HG02973 (cell line): ENCODE results near the gene GABRG3.
"Not testable (repeated sequence)": the region's sequence is repeated elsewhere in the genome, so short reads cannot be mapped to it uniquely, and the experiment has no call there.

Experiments used
- ATAC-seq: cut with Tn5 transposase; IDR thresholded peaks from one replicate; pipeline ENCODE4 v1.9.1; 2021; ENCODE audit warnings: moderate library complexity; ENCODE audit not compliant: unreplicated experiment

GABRG3 gene

DNA sequence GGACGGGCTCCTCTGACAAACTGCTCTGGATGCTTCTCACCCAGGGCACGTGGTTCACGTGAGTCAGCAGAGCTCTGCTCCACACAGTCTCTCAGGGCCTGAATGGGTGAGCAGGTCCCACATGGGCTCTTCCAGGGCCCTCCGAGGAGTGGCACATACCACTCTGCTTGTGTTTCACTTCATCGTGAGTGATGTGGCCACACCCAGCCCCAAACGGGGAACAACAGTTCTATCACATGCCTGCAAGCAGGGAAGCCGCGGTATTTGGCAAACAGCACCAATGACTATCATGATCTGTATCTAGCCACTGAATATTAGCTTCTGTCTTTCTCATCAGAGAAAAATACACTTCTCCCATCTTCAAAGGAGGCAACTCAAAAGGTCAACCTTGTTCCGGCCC is 352.8 kb downstream of the GABRG3 start:
- ATAC-seq = no peak

DNA sequence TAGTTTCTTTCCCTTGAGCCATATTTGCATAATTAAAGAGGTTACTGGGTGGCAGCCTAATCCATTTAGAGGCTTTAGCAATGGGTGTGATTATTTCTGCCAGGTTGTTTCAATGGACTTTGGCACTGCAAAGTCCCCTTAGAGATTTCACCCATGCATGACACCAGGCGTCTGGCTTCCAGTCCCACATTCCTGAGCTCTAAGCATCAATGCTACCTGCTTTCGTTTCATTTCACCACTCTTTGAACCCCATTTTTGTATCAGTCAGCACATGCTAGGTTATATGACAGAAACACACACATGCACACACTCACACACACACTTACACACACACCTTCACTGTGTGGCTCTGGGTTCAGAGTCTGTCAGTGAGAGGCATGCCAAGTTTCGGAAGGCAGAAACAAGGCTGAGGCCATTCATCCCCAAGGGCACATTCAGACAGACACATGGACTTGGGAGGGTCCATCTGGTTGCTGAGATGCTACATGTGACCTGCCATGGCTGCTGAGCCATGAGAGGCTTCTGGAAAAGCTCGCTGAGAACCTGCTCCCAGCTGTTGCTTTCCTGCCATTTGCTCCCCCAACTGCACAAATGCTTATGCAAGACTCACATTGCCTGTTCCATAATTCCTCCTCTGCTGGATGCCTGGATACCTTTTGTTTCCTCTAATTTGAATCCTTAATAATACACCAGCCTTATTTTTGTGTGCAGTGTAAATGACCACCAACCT is 354.1 kb downstream of the GABRG3 start:
- ATAC-seq = no peak

DNA sequence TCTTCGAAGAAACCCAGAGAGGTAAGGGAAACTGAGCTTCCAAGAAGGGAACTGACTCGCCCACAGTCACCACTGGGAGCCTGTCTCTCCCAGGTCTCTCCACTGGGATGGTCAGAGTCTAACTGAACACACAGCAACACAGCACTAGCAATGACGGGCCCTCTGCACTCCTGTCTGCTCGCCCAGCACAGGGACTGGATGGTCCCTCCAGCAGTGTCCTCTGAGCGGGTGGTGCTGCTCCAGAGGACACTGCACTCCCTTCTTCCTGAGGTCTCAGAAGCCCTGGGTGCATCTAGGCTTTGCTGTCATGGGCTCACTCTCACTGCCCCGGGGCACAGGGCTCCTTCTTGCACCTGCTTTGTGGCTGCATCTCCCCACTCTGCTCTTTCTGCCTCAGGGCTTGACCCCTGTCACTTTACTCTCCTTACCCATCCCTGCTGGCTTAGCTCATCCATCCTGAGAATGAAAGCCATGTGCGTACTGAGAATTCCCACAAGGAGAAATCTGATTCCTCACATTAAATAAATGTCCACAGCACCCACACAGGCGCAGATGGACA is 356.6 kb downstream of the GABRG3 start:
- no peak for ATAC-seq

DNA sequence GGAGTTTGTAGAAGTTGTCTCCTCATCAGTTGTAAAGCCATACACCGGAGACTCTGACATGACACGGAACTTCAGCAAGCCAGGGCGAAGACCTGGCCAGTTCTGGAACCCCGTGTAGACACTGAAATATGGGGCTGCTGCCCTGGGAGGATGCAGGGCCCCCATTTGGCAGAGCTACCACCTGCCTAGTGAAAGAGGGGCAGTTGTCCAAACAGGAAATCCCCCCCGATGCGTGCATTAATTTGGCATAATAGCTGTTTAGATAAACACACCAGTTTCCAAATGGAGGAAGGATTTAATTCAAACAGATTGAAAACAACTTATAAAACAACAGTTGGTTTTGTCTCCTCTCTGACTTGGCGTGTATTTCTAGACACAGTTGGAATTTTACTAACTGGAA is 357.2 kb downstream of the GABRG3 start:
- ATAC-seq = no peak

DNA sequence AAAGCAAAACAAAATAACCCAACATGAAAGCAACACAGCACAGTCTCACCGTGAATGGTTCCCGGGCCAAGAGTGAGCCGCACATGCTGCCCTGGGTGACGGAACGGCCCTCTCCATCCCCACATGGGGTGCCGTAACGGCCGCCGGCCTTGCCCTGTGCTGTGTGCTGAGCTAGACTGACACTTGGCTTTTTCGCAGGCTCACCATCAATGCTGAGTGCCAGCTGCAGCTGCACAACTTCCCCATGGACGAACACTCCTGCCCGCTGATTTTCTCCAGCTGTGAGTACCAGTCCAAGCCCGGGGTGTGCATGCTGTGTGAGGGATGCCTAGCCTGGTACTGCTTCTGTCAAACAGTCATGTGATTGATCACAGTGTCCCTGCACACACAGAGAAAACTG is 357.6 kb downstream of the GABRG3 start:
- ATAC-seq = no peak

DNA sequence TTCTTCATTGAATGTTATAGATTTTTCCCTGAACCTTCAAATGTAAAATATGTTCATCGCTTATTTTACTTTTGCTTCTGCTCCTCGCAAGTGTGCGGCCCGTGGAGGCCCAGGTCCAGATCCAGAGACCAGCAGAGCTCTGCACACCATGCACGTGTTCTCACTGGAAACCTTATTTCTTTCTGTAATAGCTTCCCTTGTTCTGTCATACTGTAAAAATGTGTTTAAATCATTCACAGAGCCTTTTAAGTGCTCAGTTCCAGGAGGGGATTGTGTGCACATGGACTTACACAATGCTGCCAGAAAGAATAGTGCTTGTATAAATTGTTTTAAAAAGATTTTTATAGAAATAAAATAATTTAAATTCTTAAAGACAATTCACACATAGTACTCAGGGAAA is 359.3 kb downstream of the GABRG3 start:
- ATAC-seq = no peak

DNA sequence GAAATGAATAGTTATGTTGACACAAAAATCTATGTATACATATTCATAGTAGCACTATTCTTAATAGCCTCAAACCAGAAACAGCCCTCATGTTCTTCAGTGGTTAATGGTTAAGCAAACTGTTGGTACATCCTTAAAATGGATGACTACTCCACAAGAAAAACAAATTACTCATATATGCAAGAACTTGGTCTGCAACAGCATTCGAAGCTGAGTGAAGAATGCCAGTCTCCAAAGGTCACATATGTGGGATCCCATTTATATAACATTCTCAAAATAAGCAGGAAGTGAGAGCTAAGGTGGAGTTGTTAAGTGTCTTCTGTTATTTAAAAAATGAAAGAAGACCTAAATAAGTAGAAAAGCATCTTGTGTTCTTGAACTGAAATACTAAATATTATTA is 365.7 kb downstream of the GABRG3 start:
- no peak for ATAC-seq

DNA sequence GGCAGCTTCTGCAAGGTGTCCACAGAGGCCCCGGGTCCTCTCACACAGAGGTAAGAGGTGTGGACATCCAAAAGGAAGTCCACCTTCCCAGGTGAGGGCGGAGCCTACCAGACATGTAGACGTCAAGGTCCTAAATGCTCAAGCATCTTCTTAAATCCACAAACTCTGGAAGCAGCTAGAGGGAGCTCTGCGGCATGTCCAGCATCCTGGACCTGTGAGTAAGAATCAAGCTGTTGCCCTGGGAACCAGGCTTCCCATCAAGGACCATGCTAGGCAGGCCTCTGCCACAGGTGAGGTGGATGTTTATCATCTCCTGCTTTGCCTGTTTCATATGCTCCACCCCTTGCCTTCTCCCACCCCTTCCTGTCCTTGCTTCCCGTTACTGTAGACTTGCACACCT is 368.2 kb downstream of the GABRG3 start:
- ATAC-seq = no peak

DNA sequence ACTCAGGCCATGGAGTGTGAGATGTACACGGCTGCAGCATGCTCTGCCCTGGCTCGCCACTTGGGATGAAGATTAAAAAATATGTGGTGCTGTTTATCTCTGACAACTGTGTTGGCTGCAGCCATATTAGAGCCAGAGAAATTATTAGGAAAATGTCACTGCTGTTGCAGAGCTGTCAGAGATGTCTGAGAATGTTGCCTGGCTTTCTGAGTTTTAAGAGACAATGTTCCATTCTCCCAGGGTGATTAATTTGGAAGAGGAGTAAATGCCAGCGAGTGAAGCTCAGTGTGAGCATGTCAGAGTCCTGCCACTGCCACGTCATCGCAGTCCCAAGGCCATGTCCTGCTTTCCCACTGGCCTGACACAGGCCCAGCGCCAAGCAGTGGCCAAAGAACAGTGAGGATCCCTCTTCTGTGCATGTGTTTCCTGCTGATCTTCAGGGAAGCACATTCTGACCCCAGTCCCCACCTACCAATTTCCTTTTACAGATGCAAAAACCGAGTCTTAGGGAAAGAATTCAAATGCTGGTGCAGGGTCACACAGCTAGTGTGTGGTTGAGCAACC is 370.9 kb downstream of the GABRG3 start:
- ATAC-seq = no peak

DNA sequence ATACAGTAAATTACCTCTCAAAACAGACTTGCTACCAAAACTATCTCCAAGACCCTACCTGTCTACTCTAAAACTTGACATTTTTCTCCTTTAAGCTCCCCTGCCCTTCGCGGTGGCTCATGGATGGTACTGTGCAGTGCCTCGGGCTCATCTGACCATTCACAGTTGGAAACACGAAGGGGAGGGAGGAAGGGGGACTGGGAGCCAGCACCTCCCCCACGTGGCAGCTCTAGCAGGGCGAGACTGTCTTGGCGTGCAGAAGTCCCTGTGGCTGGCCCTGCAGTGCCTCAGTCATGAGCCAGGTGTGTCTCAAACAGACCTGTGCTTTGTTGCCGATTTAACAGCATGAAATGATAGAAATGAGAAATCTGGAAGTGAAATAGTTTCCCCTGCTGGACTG is 372.0 kb downstream of the GABRG3 start:
- ATAC-seq = no peak

DNA sequence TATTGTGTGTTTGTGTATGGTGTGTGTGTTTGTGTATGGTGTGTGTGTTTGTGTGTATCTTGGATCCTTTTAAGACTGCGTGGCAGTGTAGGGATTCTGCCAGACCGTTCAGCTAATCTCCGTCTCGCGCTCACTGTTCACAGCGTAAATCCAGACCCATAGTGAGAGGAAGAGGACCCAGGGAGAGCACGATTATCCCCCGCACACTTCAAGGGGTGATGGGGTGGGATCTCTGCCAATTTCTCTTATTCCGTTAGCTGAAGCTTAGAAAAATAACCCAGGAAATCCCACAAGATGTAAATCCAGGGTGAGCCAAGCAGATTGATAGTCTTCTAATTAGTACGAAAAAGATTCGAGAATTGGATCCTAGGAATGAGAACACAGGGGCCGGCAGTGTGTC is 381.2 kb downstream of the GABRG3 start:
- ATAC-seq = no peak

DNA sequence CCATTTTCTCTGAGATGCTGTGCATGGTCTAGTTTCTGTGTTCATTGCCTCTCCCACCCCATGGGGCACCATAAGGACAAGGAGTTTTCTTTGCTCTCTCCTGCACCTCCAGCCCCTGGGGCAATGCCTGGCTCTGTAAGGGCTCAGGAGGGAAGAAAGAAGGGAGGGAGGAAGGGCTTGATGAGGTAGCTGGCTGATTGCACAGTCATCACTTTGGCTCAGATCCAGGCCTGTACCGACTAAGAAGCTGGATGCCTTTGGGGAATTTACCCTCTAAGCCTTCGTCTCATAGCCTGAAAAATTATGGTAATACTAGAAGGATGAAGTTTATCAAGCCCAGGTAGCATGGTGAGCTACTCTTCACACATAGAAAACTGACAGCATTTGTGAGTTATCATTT is 382.9 kb downstream of the GABRG3 start:
- ATAC-seq = no peak

DNA sequence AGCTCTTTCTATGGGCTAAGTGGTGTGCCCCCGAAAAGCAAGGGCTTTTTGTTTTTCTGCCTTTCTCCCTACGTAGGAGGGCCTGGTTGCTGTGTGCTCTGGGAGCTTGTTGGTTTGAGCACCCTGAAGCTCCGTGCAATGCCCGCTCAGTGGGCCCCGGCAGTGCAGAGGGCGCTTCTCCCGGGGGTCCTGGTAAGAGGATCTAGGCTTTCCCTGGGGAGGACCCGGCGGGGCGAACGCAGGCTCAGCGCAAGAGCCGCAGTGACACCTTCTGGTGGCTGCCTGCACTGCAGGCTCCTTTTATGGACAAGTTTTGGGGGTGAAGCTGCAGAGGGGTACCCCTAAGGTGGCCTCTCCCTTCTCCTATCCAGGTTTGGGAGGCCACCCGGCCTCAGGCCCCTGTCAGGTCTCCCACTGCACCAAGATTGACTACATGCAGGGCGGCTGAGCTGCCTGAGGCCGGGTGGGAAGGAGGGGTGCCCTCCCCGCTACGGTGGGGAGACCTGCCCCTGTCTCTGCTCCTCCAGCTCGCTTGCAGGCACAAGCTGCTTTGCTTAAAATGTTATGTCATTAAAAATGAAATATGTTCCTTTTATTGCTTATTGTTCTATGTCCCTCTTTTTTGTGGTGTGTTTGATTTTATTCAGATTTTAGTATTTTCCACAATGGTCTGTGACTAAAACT is 387.9 kb downstream of the GABRG3 start:
- no peak for ATAC-seq

DNA sequence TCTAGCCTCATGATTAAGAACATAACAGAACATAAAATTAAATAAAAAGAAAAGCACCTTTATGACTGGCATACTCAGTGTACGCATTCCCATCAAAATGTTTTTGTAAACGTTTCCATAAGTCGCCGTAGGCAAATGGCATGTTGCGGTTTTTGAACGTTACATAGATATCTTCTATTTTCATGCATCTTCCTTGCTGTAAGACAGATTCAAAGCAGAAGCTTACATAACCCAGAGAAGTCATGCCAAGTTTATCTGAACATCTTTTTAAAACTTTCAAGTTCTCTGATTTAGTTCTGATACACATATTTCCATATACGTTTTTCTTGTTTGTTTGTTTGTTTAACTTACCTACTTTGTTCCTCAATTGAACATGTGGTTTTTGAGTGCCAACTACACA is 388.6 kb downstream of the GABRG3 start:
- ATAC-seq = no peak

DNA sequence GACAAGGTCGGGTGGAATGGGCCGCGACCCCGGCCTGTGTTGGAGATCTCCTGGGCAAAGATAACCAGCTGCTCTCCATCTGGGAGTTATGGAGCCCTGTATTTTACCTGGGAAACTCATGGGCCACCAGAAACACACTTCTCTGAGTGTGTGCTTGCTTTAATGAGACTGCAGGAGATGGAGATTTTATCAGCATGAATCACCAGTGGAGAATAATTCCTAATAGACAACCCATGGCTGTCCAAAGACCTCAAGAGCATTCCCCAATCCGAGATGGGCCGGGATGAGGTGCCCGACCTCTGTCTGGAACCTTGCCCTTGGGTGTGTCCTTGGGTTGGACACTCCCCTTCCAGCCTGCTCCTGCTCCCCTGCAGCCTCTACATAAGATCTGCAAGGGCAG is 389.3 kb downstream of the GABRG3 start:
- ATAC-seq = no peak

DNA sequence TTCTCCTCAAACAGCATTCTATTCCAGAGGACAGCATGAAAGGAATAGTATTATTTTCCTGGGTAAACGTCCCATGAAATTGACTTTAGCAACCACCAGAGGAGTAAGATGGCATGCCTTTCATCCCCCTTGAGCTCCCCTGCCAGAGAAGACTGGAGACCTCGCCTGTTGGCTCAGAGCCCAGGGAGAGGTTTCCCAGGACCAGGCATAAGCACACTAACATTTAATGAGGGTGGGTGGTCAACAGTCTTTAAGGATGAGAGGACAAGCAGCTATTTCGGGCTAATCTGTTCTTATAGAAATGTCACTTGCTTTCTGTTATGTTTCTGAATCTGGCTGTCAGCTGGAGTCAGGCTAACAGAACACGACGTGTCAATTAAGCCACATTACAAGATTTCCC is 390.5 kb downstream of the GABRG3 start:
- ATAC-seq = no peak

DNA sequence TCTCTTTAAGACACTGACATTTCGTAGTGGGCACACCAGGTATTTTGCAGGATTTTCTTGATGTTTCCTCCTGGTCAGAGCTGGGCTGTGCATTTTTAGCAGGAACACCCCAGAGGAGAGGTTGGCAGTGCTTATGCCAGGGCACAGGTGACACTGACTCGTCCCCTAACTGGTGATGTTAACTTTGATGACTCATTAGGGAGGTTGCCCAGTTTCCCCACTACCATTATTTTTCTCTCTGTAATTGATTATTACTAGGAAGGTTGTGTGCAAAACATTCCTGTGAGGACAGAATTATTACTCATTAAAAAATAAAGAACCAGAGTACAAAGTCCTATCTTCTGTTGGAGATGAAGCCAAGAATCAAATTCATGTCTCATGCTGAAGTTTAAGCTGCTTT is 394.5 kb downstream of the GABRG3 start:
- no peak for ATAC-seq

DNA sequence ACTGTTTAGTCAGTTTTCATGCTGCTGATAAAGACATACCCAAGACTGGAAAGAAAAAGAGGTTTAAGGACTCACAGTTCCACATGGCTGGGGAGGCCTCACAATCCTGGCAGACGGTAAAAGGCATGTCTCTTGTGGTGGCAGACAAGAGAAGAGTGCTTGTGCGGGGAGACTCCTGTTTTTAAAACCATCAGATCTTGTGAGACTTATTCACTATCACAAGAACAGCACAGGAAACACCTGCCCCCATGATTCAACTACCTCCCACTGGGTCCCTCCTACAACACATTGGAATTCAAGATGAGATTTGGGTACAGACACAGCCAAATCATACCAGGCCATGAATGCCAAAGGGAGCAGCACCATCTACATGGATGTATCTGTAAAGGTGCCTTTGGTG is 406.4 kb downstream of the GABRG3 start:
- ATAC-seq = not testable (repeated sequence)

DNA sequence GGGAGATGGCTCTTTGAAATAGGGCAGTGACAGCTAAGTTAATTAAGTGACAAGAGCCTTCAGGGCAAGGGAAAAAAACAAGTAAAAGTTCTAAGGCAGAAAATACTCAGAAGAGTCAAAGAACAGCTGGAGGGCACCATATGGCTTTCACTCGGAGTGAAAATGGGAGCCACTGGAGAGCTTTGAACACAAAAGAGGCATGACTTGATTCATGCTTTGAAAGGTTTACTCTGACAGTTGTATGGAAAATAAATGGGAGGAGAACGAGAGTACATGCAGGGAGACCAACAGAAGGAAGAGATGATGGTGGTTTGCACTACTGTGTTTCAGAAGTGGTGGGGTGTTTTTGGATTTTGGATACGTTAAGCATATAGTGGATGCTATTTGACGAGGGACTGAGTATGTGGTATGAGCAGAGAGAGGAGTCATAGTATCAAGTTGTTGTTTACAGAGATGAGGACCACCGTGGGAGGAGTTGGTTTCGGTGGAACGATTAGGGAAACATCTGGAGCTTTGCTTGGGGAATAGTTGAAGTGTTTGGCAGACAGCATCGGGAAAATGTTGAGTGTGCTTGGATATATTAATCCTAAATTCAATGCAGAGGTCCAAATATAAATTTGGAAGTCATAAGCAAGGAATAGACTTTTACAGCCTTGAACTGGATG is 411.5 kb downstream of the GABRG3 start:
- ATAC-seq = no peak

DNA sequence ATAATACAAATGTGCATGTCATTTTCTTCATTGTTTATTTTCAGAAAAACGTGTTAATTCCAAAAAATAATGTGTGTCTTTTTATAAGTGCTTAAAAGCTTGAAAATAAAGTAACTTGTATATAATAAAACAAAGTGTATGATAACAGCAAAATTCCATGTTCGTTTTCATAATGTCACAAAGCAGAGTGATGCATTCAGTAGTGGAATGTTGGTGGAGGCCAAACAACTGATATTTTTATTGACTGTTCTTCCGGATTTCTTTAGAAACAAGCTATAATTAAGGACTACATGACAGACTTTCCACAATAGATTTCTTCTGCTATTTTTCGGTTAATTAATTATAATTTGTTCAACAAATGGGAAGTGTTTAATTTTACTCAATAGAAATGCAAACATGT is 412.7 kb downstream of the GABRG3 start:
- ATAC-seq = no peak

DNA sequence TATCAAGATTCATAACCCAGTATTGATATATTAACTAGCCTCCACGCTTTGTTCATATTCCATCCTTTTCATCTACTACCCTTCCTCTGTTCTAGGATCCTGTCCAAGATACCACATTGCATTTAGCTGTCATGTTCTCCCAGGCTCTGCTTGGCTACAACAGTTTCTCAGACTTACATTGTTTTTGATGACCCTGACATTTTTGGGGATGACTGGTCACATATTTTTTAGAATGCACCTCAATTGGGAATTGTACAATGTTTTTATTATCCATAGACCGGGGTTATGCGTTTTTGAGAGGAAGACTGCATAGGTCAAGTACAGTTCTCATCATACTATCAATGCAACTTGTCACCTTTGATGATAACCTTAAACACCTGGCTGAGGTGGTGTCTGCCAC is 421.2 kb downstream of the GABRG3 start:
- ATAC-seq = no peak

DNA sequence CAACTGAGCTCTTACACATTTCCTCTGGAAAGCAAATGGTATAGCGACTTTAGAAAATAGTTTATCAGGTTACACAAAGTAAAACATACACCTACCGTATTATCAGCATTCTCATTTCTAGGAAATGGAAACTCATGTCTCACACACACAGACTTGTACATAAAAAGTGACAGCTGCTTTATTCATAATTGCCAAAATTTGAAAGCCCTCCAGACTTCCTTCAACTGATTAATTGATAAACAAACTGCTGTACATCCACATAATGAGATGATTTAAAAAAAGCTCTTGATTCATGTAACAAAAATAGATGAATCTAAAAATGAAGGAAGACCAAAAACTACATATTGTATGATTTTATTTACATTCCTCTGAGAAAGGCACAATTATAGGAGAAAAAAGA is 425.5 kb downstream of the GABRG3 start:
- no peak for ATAC-seq
